Endothelial cell of umbilical vein (primary cell): ENCODE results near the gene IDI1. TPM values are rescaled to one million over a fixed set of nuclear protein-coding genes. Genes with fewer than 3 reads are reported as not detected.

Experiments
- BruUV-seq: library from RNA; stranded (reverse); fragments of 400-500 nt; replicated peaks from 2 replicates; lab custom pipeline; 2021; lab: Mats Ljungman, UMichigan
- CTCF ChIA-PET: fragments of 300-600, 350-600 bp; sonication (Branson Sonifier 250); formaldehyde crosslinking; loops from one replicate; lab custom pipeline; 2021; ENCODE audit warnings: antibody characterized with exemption, inconsistent platforms; lab: Charles Lee
- POLR2A ChIA-PET: fragments of 300-600, 350-600 bp; sonication (Branson Sonifier 250); formaldehyde crosslinking; loops from one replicate; lab custom pipeline; 2021; ENCODE audit warnings: antibody characterized with exemption, inconsistent platforms; lab: Charles Lee
- DNase-seq: peaks from one replicate; pipeline ENCODE4 v3.0.0-alpha.2; 2011; ENCODE audit warnings: low read depth, low spot score
- FAIRE-seq: peaks from 2 replicates; lab custom pipeline; 2011; peaks lifted over from hg19 to GRCh38; lab: Jason Lieb, UNC
- H2AFZ ChIP-seq: 2 replicates; pipeline ENCODE4 v1.6.0; 2012; ENCODE audit warnings: low read depth, low read length, control low read depth, inconsistent platforms
- H3K27ac ChIP-seq: 2 replicates; pipeline ENCODE4 v1.5.1; 2011; ENCODE audit warnings: low read depth, mild to moderate bottlenecking, control low read depth, low read length, moderate library complexity; ENCODE audit not compliant: insufficient read depth
- H3K27me3 ChIP-seq, 2 experiments: 2 replicates each; pipeline versions ENCODE4 v1.6.0 to v1.6.1; 2011; ENCODE audit warnings: low read length in 2 of 2, mixed read lengths in 1 of 2; ENCODE audit not compliant: control insufficient read depth in 2 of 2, insufficient read depth in 2 of 2
- H3K36me3 ChIP-seq, 2 experiments: 2 replicates in 1 of 2; 3 replicates in 1 of 2; pipeline ENCODE4 v1.5.1; 2011; ENCODE audit warnings: low read length in 2 of 2, mild to moderate bottlenecking in 1 of 2, moderate library complexity in 1 of 2; ENCODE audit not compliant: control insufficient read depth in 2 of 2, insufficient read depth in 2 of 2; ENCODE audit errors: extremely low read depth in 1 of 2
- H3K4me1 ChIP-seq: 3 replicates; pipeline ENCODE4 v1.5.1; 2011; ENCODE audit warnings: mild to moderate bottlenecking, low read length; ENCODE audit not compliant: control insufficient read depth, insufficient read depth; ENCODE audit errors: extremely low read depth
- H3K4me2 ChIP-seq: 2 replicates; pipeline ENCODE4 v1.6.1; 2011; ENCODE audit warnings: low read length, control low read depth, mixed read lengths; ENCODE audit not compliant: insufficient read depth
- H3K4me3 ChIP-seq, 3 experiments: fragments of 200-600 bp in 1 of 3; sonication (generic), shearing (Covaris generic) in 1 of 3; replicated peaks in 1 of 3; 2 replicates each; pipeline ENCODE4 v1.5.1; 2011 to 2016; ENCODE audit warnings: control low read depth in 3 of 3, low read length in 3 of 3, mild to moderate bottlenecking in 2 of 3, inconsistent platforms in 1 of 3, low read depth in 1 of 3, moderate library complexity in 1 of 3; ENCODE audit not compliant: insufficient read depth in 1 of 3
- H3K79me2 ChIP-seq: 2 replicates; pipeline ENCODE4 v1.6.0; 2012; ENCODE audit warnings: low read length, inconsistent platforms; ENCODE audit not compliant: control insufficient read depth, insufficient read depth
- H3K9ac ChIP-seq: replicated peaks from 2 replicates; pipeline ENCODE3; 2011; ENCODE audit warnings: low read length, control low read depth; ENCODE audit not compliant: insufficient read depth; ENCODE audit errors: extremely low read depth
- H3K9me1 ChIP-seq: replicated peaks from 3 replicates; pipeline ENCODE4 v1.6.0; 2011; ENCODE audit warnings: mild to moderate bottlenecking, low read length; ENCODE audit not compliant: control insufficient read depth, insufficient read depth; ENCODE audit errors: extremely low read depth
- H3K9me3 ChIP-seq: replicated peaks from 2 replicates; pipeline ENCODE4 v1.5.1; 2012; ENCODE audit warnings: low read length, inconsistent platforms; ENCODE audit not compliant: control insufficient read depth, insufficient read depth
- H4K20me1 ChIP-seq: replicated peaks from 2 replicates; pipeline ENCODE3; 2011; ENCODE audit warnings: mild to moderate bottlenecking, low read length; ENCODE audit not compliant: control insufficient read depth, insufficient read depth; ENCODE audit errors: extremely low read depth
- CTCF ChIP-seq, 2 donors: IDR thresholded peaks; 1 replicate in 1 of 2; 2 replicates in 1 of 2; pipeline ENCODE4 v1.5.1; 2011; ENCODE audit warnings: low read length in 2 of 2, mild to moderate bottlenecking in 2 of 2, moderate library complexity in 2 of 2, control low read depth in 1 of 2, inconsistent platforms in 1 of 2, low read depth in 1 of 2; ENCODE audit not compliant: insufficient read depth in 1 of 2; ENCODE audit errors: extremely low read depth in 1 of 2
- EZH2 ChIP-seq: IDR thresholded peaks from 2 replicates; pipeline ENCODE4 v1.6.1; 2012; ENCODE audit warnings: borderline replicate concordance, low read depth, mild to moderate bottlenecking, moderate library complexity, low read length, inconsistent platforms; ENCODE audit not compliant: severe bottlenecking
- FOS ChIP-seq: IDR thresholded peaks from 2 replicates; pipeline ENCODE4 v1.6.1; 2011; ENCODE audit warnings: mild to moderate bottlenecking, low read length, moderate library complexity, borderline replicate concordance; ENCODE audit not compliant: insufficient read depth
- GATA2 ChIP-seq: IDR thresholded peaks from 2 replicates; pipeline ENCODE4 v1.7.0; 2011; ENCODE audit warnings: low read depth, mild to moderate bottlenecking, moderate library complexity, mixed read lengths, low read length; ENCODE audit not compliant: insufficient read length, insufficient read depth
- JUN ChIP-seq: IDR thresholded peaks from 2 replicates; pipeline ENCODE4 v1.6.1; 2011; ENCODE audit warnings: borderline replicate concordance, low read depth; ENCODE audit not compliant: insufficient read length, insufficient read depth
- MAX ChIP-seq: IDR thresholded peaks from 2 replicates; pipeline ENCODE4 v1.6.1; 2011; ENCODE audit not compliant: insufficient read depth, insufficient read length
- MYC ChIP-seq: IDR thresholded peaks from one replicate; pipeline ENCODE4 v1.6.1; 2011; ENCODE audit warnings: mild to moderate bottlenecking, low read depth, low read length
- POLR2A ChIP-seq: IDR thresholded peaks from 2 replicates; pipeline ENCODE4 v1.6.1; 2012; ENCODE audit warnings: low read depth, mild to moderate bottlenecking, control low read depth, low read length
- POLR2AphosphoS5 ChIP-seq: IDR thresholded peaks from 2 replicates; pipeline ENCODE4 v1.6.1; 2012; ENCODE audit warnings: low read depth, mild to moderate bottlenecking, control low read depth, low read length, moderate library complexity; ENCODE audit not compliant: insufficient read depth
- dilution Hi-C: fragments of 300-500 bp; cut with MboI; formaldehyde crosslinking; loops from one replicate; pipeline ENCODE4 v1.15.0; 2019; ENCODE audit warnings: low sequenced_read_pairs; ENCODE audit not compliant: extremely low pct_ligation_motif_present
- intact Hi-C: fragments of 100-400 bp; cut with micrococcal nuclease; formaldehyde crosslinking; loops from one replicate; pipeline ENCODE4 v1.10.0; 2022
- polyA plus RNA-seq, 4 experiments: library from polyadenylated mRNA; depleted of rRNA in 3 of 4; stranded (reverse) in 3 of 4; unstranded in 1 of 4; fragments of >200 nt; gene quantifications; 2 replicates each; pipeline versions ENCODE4 v1.2.1 to v1.2.3, GENCODE V29; 2011 to 2012; ENCODE audit warnings: missing spikeins in 1 of 4
- total RNA-seq: library from RNA; stranded (reverse); gene quantifications from 2 replicates; pipeline ENCODE4 v1.2.3, GENCODE V29; 2021

Gene IDI1
- total and polyA plus RNA-seq, 2 donors (not counting 3 experiments of a cell fraction or from before 2014, with no cell fraction given), result 42.2 to 63.0 TPM

GRCh38 chr10:1037098-1037497, 11.8 kb downstream of the IDI1 start:
- Histone ChIP-seq H3K79me2 (no peaks in the 10 kb centered on the region), H3K9me1 (no peaks in the 10 kb centered on the region), H3K4me1 (no peaks in the 10 kb centered on the region), H2AFZ (no peak overlapping the region), H3K27ac (no peak overlapping the region), H4K20me1 (no peaks in the 10 kb centered on the region), H3K9ac (no peak overlapping the region), H3K4me2 (no peak overlapping the region), H3K9me3 (no peaks in the 10 kb centered on the region), H3K27me3 (no peaks in the 10 kb centered on the region), H3K4me3 (no peak overlapping the region), H3K36me3 (peaks cover 7 to 10% of the 10 kb centered on the region in 2 experiments)
- FAIRE-seq (no peak), DNase-seq (no peak)
- dilution Hi-C loops (no loop called here), intact Hi-C loops (no loop called here)
- TF ChIP-seq POLR2AphosphoS5 (no peak), JUN (no peak), FOS (no peak), GATA2 (no peak), EZH2 (no peak), MYC (no peak), MAX (no peak), CTCF (IDR thresholded peaks at IDR 0.05; ENCODE audit: extremely low read depth in 1 of 2, insufficient read depth in 1 of 2, low read depth in 1 of 2, low read length in 2 of 2) (no peak), POLR2A (no peak)
- ChIA-PET POLR2A (no interaction called here), CTCF (interaction anchor here (0.8 to 1.9 kb wide), 2 partner anchors 18 to 20 kb away, joined by 3 to 5 read pairs; no protein-coding TSS in a partner anchor)
- no TSS peak for BruUV-seq
